ENCODE measurements around the gene TIGD2. TPM values are rescaled to one million over a fixed set of nuclear protein-coding genes. Genes with fewer than 3 reads are reported as not detected.

TIGD2 gene
- 1 to 10 TPM; 1.8 to 1.9 TPM for polyA plus RNA-seq

DNA sequence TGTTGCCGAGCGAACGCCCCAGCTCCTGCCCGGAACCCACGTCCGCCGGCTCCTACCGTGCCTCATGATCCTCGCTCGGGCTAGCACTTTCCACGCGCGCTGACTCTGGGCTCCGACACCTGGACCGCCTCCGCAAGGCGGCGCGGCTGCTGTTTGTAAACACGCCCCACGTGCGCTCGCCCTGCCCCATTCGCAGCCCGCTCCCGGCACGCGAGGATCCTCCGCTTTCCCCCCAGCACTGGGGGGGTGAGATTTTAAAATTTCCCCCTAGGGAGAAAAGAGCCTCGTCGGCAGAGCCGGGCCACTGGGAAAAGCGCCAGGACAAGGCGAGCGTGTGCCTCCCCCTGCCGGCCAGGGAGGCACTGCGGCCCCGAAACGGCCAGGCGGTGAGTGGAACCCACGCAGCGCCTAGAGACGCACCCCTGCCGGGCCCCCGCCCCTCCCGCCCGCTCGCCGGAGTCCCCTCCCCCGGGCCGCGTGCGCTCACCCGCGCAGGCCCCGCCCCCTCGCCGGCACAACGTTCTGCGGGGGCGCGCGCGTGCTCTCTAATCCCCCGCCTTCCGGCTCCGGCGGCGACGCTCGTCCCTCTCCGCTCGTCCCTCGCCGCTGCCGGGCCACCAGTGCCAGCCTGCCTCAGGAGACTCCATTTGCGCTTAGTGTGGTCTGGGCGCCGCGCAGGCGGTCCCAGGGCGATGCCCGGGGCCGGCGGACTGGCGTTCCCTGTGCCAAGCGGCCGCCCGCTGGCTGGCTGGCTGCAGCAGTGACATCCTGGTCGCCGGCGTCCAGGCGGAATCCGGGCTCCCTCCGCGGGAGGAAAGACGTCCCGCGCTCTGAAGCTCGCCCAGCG lies at the start of gene TIGD2:
TIGD2 (plus strand) TSS at position 548 of the 847 bp plus-strand sequence. CDS start 1,442 bp downstream, outside the sequence.
- peak within 1 kb of the TSS; percentile 63 to 95 for H3K4me3 ChIP-seq (ENCODE audit: low read depth in 1 of 2, low read length in 2 of 2)
- WGBS, 2 donors = 0% methylated on average over 72 to 101 of the region's 101 CpGs
- no peaks in the 10 kb centered on the region for H3K36me3 ChIP-seq (ENCODE audit: control insufficient read depth in 2 of 2, insufficient read depth in 2 of 2, low read length in 1 of 2)
- no peaks in the 10 kb centered on the region for H3K27me3 ChIP-seq (ENCODE audit: control insufficient read depth in 1 of 2, insufficient read depth in 2 of 2, low read length in 2 of 2)
- no peaks in the 10 kb centered on the region for H3K9me3 ChIP-seq (ENCODE audit: control insufficient read depth in 2 of 2, insufficient read depth in 1 of 2, low read depth in 1 of 2, low read length in 1 of 2)
- H3K4me1 ChIP-seq (ENCODE audit: control insufficient read depth in 2 of 2, insufficient read depth in 2 of 2, low read length in 1 of 2) = no peaks in the 10 kb centered on the region
- peak within 1 kb of the TSS; percentile 66 to 89 for H3K27ac ChIP-seq (ENCODE audit: low read depth in 2 of 2, low read length in 1 of 2)

DNA sequence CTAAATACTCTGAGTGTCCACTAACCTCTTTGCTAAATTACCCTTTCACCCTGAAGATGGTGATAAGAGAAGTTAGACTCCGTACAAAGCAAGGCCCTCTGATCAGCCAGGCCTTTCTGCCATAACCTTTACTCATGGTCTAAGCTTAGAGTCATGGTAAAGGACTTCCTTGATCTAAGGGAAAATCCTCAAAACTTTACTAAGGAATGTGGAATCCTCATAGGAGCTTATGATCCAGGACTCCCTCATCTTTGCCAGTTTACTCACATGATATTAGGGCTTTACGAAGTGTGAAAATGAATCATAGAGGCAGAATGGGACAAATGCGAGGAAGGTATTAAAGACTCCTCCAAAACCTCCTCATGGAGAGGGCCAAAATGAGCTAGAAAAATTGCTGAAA lies 46.5 kb upstream of the TIGD2 start:
- H3K27ac ChIP-seq (ENCODE audit: low read depth in 2 of 2, low read length in 1 of 2) = no peak overlapping the region
- no peaks in the 10 kb centered on the region for H3K27me3 ChIP-seq (ENCODE audit: control insufficient read depth in 1 of 2, insufficient read depth in 2 of 2, low read length in 2 of 2)
- H3K36me3 ChIP-seq (ENCODE audit: control insufficient read depth in 2 of 2, insufficient read depth in 2 of 2, low read length in 1 of 2) = no peaks in the 10 kb centered on the region
- no peaks in the 10 kb centered on the region for H3K4me1 ChIP-seq (ENCODE audit: control insufficient read depth in 2 of 2, insufficient read depth in 2 of 2, low read length in 1 of 2)
- no peak overlapping the region for H3K4me3 ChIP-seq (ENCODE audit: low read depth in 1 of 2, low read length in 2 of 2)
- H3K9me3 ChIP-seq (ENCODE audit: control insufficient read depth in 2 of 2, insufficient read depth in 1 of 2, low read depth in 1 of 2, low read length in 1 of 2) = no peaks in the 10 kb centered on the region
- 72 to 92% methylated on average over 3 of the region's 3 CpGs for WGBS, 2 donors

- Histone ChIP-seq H3K36me3 (ENCODE audit: control insufficient read depth in 2 of 2, insufficient read depth in 2 of 2, low read length in 1 of 2) (no peaks in the 10 kb centered on the region), H3K9me3 (ENCODE audit: control insufficient read depth in 2 of 2, insufficient read depth in 1 of 2, low read depth in 1 of 2, low read length in 1 of 2) (no peaks in the 10 kb centered on the region), H3K27me3 (ENCODE audit: control insufficient read depth in 1 of 2, insufficient read depth in 2 of 2, low read length in 2 of 2) (no peaks in the 10 kb centered on the region), H3K27ac (ENCODE audit: low read depth in 2 of 2, low read length in 1 of 2) (no peak overlapping the region), H3K4me3 (ENCODE audit: low read depth in 1 of 2, low read length in 2 of 2) (no peak overlapping the region), H3K4me1 (ENCODE audit: control insufficient read depth in 2 of 2, insufficient read depth in 2 of 2, low read length in 1 of 2) (no peaks in the 10 kb centered on the region)
Observed at GRCh38 chr4:89067417-89067816, 43.9 kb upstream of the TIGD2 start.

GRCh38 chr4:89069481-89069880 lies 41.9 kb upstream of the TIGD2 start:
- no peaks in the 10 kb centered on the region for H3K36me3 ChIP-seq (ENCODE audit: control insufficient read depth in 2 of 2, insufficient read depth in 2 of 2, low read length in 1 of 2)
- no peaks in the 10 kb centered on the region for H3K9me3 ChIP-seq (ENCODE audit: control insufficient read depth in 2 of 2, insufficient read depth in 1 of 2, low read depth in 1 of 2, low read length in 1 of 2)
- H3K27me3 ChIP-seq (ENCODE audit: control insufficient read depth in 1 of 2, insufficient read depth in 2 of 2, low read length in 2 of 2) = no peaks in the 10 kb centered on the region
- H3K27ac ChIP-seq (ENCODE audit: low read depth in 2 of 2, low read length in 1 of 2) = no peak overlapping the region
- no peak overlapping the region for H3K4me3 ChIP-seq (ENCODE audit: low read depth in 1 of 2, low read length in 2 of 2)
- WGBS, 2 donors = 55% methylated on average over 2 of the region's 2 CpGs
- H3K4me1 ChIP-seq (ENCODE audit: control insufficient read depth in 2 of 2, insufficient read depth in 2 of 2, low read length in 1 of 2) = no peaks in the 10 kb centered on the region

- 89 to 91% methylated on average over 2 of the region's 2 CpGs for WGBS, 2 donors
- no peaks in the 10 kb centered on the region for H3K27me3 ChIP-seq (ENCODE audit: control insufficient read depth in 1 of 2, insufficient read depth in 2 of 2, low read length in 2 of 2)
- no peaks in the 10 kb centered on the region for H3K9me3 ChIP-seq (ENCODE audit: control insufficient read depth in 2 of 2, insufficient read depth in 1 of 2, low read depth in 1 of 2, low read length in 1 of 2)
Observed at GRCh38 chr4:89070041-89070440, 41.3 kb upstream of the TIGD2 start.

DNA sequence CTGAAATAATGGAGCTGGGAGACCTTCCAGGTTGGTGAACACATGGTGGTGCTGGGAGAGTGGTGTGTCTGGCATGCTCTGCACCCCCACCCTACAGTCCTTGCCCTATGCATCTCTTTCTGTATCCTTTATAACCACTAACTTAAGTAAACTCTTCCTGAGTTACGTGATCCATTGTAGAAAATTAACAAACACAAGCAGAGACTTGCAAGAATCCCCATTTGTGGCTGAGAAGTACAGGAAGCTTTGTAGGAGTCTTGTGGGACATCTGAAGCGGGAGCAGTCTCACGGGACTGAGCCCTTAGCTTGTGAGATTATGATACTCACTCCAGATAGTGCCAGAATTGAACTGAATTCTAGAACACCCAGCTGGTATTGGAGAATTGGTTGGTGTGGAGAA lies 40.0 kb upstream of the TIGD2 start:
- H3K4me3 ChIP-seq (ENCODE audit: low read depth in 1 of 2, low read length in 2 of 2) = no peak overlapping the region
- H3K9me3 ChIP-seq (ENCODE audit: control insufficient read depth in 2 of 2, insufficient read depth in 1 of 2, low read depth in 1 of 2, low read length in 1 of 2) = no peaks in the 10 kb centered on the region
- H3K27ac ChIP-seq (ENCODE audit: low read depth in 2 of 2, low read length in 1 of 2) = no peak overlapping the region
- H3K4me1 ChIP-seq (ENCODE audit: control insufficient read depth in 2 of 2, insufficient read depth in 2 of 2, low read length in 1 of 2) = no peaks in the 10 kb centered on the region
- WGBS, 2 donors = 55 to 75% methylated on average over 3 of the region's 3 CpGs
- no peaks in the 10 kb centered on the region for H3K36me3 ChIP-seq (ENCODE audit: control insufficient read depth in 2 of 2, insufficient read depth in 2 of 2, low read length in 1 of 2)
- H3K27me3 ChIP-seq (ENCODE audit: control insufficient read depth in 1 of 2, insufficient read depth in 2 of 2, low read length in 2 of 2) = no peaks in the 10 kb centered on the region

More at GRCh38 chr4:89070041-89070440, 41.3 kb upstream of the TIGD2 start:
- Histone ChIP-seq H3K4me3 (ENCODE audit: low read depth in 1 of 2, low read length in 2 of 2) (no peak overlapping the region), H3K36me3 (ENCODE audit: control insufficient read depth in 2 of 2, insufficient read depth in 2 of 2, low read length in 1 of 2) (no peaks in the 10 kb centered on the region), H3K27ac (ENCODE audit: low read depth in 2 of 2, low read length in 1 of 2) (no peak overlapping the region), H3K4me1 (ENCODE audit: control insufficient read depth in 2 of 2, insufficient read depth in 2 of 2, low read length in 1 of 2) (no peaks in the 10 kb centered on the region)

DNA sequence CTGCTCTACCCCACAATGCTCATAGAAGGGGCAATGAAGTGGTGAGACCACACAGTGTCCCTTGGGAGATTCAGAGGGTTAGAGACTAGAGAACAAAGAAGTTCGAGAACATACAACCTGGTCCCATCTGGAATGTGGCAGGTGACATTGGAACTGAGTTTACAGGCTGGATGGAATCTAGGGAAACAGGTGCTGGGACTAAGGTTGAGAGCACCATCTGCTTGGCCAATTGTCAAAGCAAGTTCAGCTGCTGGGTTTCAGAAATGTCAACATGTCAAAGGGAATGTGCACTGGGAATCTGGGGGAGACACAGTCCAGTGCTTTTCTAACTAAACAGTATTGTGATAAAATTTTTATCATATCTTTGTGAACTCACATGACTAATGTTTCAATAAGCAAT lies 38.4 kb upstream of the TIGD2 start:
- H3K36me3 ChIP-seq (ENCODE audit: control insufficient read depth in 2 of 2, insufficient read depth in 2 of 2, low read length in 1 of 2) = no peaks in the 10 kb centered on the region
- no peaks in the 10 kb centered on the region for H3K27me3 ChIP-seq (ENCODE audit: control insufficient read depth in 1 of 2, insufficient read depth in 2 of 2, low read length in 2 of 2)
- no peaks in the 10 kb centered on the region for H3K9me3 ChIP-seq (ENCODE audit: control insufficient read depth in 2 of 2, insufficient read depth in 1 of 2, low read depth in 1 of 2, low read length in 1 of 2)
- no peak overlapping the region for H3K27ac ChIP-seq (ENCODE audit: low read depth in 2 of 2, low read length in 1 of 2)
- no peak overlapping the region for H3K4me3 ChIP-seq (ENCODE audit: low read depth in 1 of 2, low read length in 2 of 2)
- WGBS, 2 donors = 71 to 94% methylated on average over 1 of the region's 1 CpG
- no peaks in the 10 kb centered on the region for H3K4me1 ChIP-seq (ENCODE audit: control insufficient read depth in 2 of 2, insufficient read depth in 2 of 2, low read length in 1 of 2)

DNA sequence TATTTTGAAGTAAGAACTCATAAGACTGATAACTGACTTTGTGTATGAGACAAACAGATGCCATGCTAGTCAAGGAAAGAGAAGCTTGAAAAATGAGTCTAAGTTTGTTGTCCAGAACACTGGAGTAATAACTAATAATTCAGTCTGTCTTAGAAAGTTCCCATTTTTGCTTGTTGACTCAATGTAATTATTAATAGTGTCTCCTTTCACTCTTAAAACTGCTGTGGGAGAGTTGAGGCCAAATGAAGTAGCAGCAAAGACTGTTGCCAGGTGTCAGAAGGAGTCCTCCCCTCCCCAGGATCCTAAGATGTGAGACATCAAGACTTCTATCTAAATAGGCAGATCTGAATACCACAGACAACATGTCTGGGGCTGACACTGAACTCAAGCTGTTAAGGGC lies 33.6 kb upstream of the TIGD2 start:
- H3K4me1 ChIP-seq (ENCODE audit: control insufficient read depth in 2 of 2, insufficient read depth in 2 of 2, low read length in 1 of 2) = no peaks in the 10 kb centered on the region
- H3K4me3 ChIP-seq (ENCODE audit: low read depth in 1 of 2, low read length in 2 of 2) = no peak overlapping the region
- no peaks in the 10 kb centered on the region for H3K36me3 ChIP-seq (ENCODE audit: control insufficient read depth in 2 of 2, insufficient read depth in 2 of 2, low read length in 1 of 2)
- no peaks in the 10 kb centered on the region for H3K9me3 ChIP-seq (ENCODE audit: control insufficient read depth in 2 of 2, insufficient read depth in 1 of 2, low read depth in 1 of 2, low read length in 1 of 2)
- no peaks in the 10 kb centered on the region for H3K27me3 ChIP-seq (ENCODE audit: control insufficient read depth in 1 of 2, insufficient read depth in 2 of 2, low read length in 2 of 2)
- no peak overlapping the region for H3K27ac ChIP-seq (ENCODE audit: low read depth in 2 of 2, low read length in 1 of 2)

DNA sequence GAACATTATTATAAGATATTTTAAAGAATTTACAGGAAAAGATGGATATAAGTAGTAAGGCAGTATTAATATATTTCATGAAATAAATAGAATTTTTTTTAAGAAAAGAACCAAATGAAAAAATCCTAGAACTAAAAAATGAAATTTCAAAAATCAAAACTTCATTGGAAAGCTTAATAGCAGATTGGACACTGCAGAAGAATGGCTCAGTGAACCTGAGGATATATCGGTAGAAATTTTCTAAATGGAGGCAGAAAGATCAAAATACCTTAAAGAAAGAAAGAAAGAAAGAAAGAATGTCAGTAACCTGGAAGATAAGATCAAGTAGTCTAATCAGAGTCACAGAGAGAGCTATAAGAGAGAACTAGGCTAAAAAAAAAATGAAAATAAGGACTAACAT lies 33.0 kb upstream of the TIGD2 start:
- H3K27me3 ChIP-seq (ENCODE audit: control insufficient read depth in 1 of 2, insufficient read depth in 2 of 2, low read length in 2 of 2) = no peaks in the 10 kb centered on the region
- H3K4me1 ChIP-seq (ENCODE audit: control insufficient read depth in 2 of 2, insufficient read depth in 2 of 2, low read length in 1 of 2) = no peaks in the 10 kb centered on the region
- H3K9me3 ChIP-seq (ENCODE audit: control insufficient read depth in 2 of 2, insufficient read depth in 1 of 2, low read depth in 1 of 2, low read length in 1 of 2) = no peaks in the 10 kb centered on the region
- H3K4me3 ChIP-seq (ENCODE audit: low read depth in 1 of 2, low read length in 2 of 2) = no peak overlapping the region
- WGBS, 2 donors = 97 to 98% methylated on average over 1 of the region's 1 CpG
- H3K27ac ChIP-seq (ENCODE audit: low read depth in 2 of 2, low read length in 1 of 2) = no peak overlapping the region
- H3K36me3 ChIP-seq (ENCODE audit: control insufficient read depth in 2 of 2, insufficient read depth in 2 of 2, low read length in 1 of 2) = no peaks in the 10 kb centered on the region

- Histone ChIP-seq H3K9me3 (ENCODE audit: control insufficient read depth in 2 of 2, insufficient read depth in 1 of 2, low read depth in 1 of 2, low read length in 1 of 2) (no peaks in the 10 kb centered on the region), H3K4me3 (ENCODE audit: low read depth in 1 of 2, low read length in 2 of 2) (no peak overlapping the region), H3K27ac (ENCODE audit: low read depth in 2 of 2, low read length in 1 of 2) (no peak overlapping the region), H3K27me3 (ENCODE audit: control insufficient read depth in 1 of 2, insufficient read depth in 2 of 2, low read length in 2 of 2) (no peaks in the 10 kb centered on the region), H3K36me3 (ENCODE audit: control insufficient read depth in 2 of 2, insufficient read depth in 2 of 2, low read length in 1 of 2) (no peaks in the 10 kb centered on the region), H3K4me1 (ENCODE audit: control insufficient read depth in 2 of 2, insufficient read depth in 2 of 2, low read length in 1 of 2) (no peaks in the 10 kb centered on the region)
- WGBS, 2 donors = 82 to 89% methylated on average over 2 of the region's 2 CpGs
Observed at GRCh38 chr4:89099034-89099433, 12.3 kb upstream of the TIGD2 start.

Measured in esophagus (tissue), 2 donors.